Left ventricle myocardium inferior (tissue), 1 donor: ENCODE data around the gene ABR. TPM values are rescaled to one million over a fixed set of nuclear protein-coding genes. Genes with fewer than 3 reads are reported as not detected.

Experiments used
- DNase-seq: peaks from one replicate; pipeline ENCODE4 v3.0.0-alpha.2; 2020
- H3K27ac ChIP-seq: fragments of 200-600 bp; replicated peaks from 2 replicates; pipeline ENCODE4 v1.8.0; 2021
- H3K27me3 ChIP-seq: fragments of 200-600 bp; 2 replicates; pipeline ENCODE4 v1.8.0; 2021; ENCODE audit warnings: low read depth
- H3K36me3 ChIP-seq: fragments of 200-600 bp; 2 replicates; pipeline ENCODE4 v1.8.0; 2021
- H3K4me1 ChIP-seq: fragments of 200-600 bp; 2 replicates; pipeline ENCODE4 v1.8.0; 2021
- H3K4me3 ChIP-seq: fragments of 200-600 bp; 2 replicates; pipeline ENCODE4 v1.8.0; 2021; ENCODE audit warnings: mild to moderate bottlenecking, moderate library complexity
- H3K9me3 ChIP-seq: fragments of 200-600 bp; replicated peaks from 2 replicates; pipeline ENCODE4 v1.8.0; 2021
- CTCF ChIP-seq: fragments of 200-600 bp; IDR thresholded peaks from 2 replicates; pipeline ENCODE4 v1.8.0; 2021; ENCODE audit warnings: antibody characterized with exemption, mild to moderate bottlenecking, borderline replicate concordance
- intact Hi-C: fragments of 100-400 bp; cut with micrococcal nuclease; formaldehyde crosslinking; loops from one replicate; pipeline ENCODE4 v1.11.0; 2022
- total RNA-seq: library from RNA; stranded (reverse); fragmentation: NEBNext Ultra II Directional; extraction: Animal tissue kit (Norgen Biotek cat#: 25700); gene quantifications from one replicate; pipeline ENCODE4 v1.2.1, GENCODE V29; 2021
- donor health status: DM: no; HTN: yes; CAD: no; lungs with severe emphysema.

Gene ABR
- total RNA-seq, 1 donor from 2014 or later = 170 TPM

- no peak for DNase-seq
- peaks cover 71% of the 10 kb centered on the region for H3K36me3 ChIP-seq
- intact Hi-C loops = no loop called here
Measured at GRCh38 chr17:1073241-1073962, 106.4 kb downstream of the ABR start.

GRCh38 chr17:1072551-1072961, 107.2 kb downstream of the ABR start:
- Histone ChIP-seq H3K27me3 (no peaks in the 10 kb centered on the region), H3K9me3 (peaks cover 3% of the 10 kb centered on the region), H3K27ac (no peak overlapping the region), H3K4me3 (no peak overlapping the region), H3K4me1 (peaks cover 29% of the 10 kb centered on the region), H3K36me3 (peaks cover 71% of the 10 kb centered on the region)
- no peak for DNase-seq
- intact Hi-C loops = no loop called here
- no peak for TF ChIP-seq CTCF

More at GRCh38 chr17:1073241-1073962, 106.4 kb downstream of the ABR start:
- peaks cover 28% of the 10 kb centered on the region for H3K4me1 ChIP-seq
- TF ChIP-seq CTCF = no peak
- H3K27ac ChIP-seq = no peak overlapping the region
- no peaks in the 10 kb centered on the region for H3K27me3 ChIP-seq
- no peak overlapping the region for H3K4me3 ChIP-seq
- H3K9me3 ChIP-seq = no peaks in the 10 kb centered on the region

DNA sequence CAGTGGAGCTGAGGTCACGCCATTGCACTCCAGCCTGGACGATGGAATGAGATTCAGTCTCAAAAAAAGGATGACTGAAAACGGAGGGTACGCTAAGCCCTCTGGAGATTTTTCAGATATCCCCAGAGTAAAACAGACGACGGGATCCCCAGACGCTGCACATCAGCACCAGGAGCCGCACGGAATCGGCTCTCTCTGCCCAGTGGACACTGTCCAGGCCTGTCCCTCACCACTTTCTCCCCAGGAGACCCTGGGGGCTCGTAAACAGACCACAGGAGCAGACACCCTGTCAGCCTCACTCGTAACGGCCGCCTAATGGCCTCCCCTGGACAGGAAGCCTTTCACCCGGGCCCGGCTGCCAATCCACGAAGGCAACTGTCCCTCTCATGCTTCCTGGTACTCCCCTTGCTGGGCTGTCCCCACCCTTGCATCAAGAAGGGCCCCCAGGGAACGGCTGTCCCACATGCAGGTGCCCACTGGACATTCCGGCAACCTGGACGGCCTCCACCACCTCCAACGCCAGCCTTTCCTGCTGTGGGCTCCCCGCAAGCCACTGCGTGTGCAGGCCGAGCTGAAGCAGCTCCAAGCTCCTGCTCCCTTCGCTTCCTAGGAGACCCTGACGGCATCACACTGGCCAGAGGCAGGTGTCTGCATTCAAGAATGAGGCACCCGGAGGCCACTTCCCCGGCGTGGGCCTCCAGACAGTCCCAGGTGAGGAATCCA, 108.5 kb downstream of the ABR start:
- Histone ChIP-seq H3K9me3 (peaks cover 3% of the 10 kb centered on the region), H3K4me1 (peaks cover 39% of the 10 kb centered on the region), H3K27ac (no peak overlapping the region), H3K4me3 (no peak overlapping the region), H3K27me3 (no peaks in the 10 kb centered on the region), H3K36me3 (peaks cover 74% of the 10 kb centered on the region)
- no peak for TF ChIP-seq CTCF
- DNase-seq = no peak
- intact Hi-C loops = no loop called here

GRCh38 chr17:1070411-1070810, 109.4 kb downstream of the ABR start:
- TF ChIP-seq CTCF = no peak
- Histone ChIP-seq H3K9me3 (peaks cover 9% of the 10 kb centered on the region), H3K27me3 (no peaks in the 10 kb centered on the region), H3K27ac (no peak overlapping the region), H3K36me3 (peaks cover 76% of the 10 kb centered on the region), H3K4me1 (peaks cover 30% of the 10 kb centered on the region), H3K4me3 (no peak overlapping the region)
- DNase-seq = no peak
- intact Hi-C loops = no loop called here

DNA sequence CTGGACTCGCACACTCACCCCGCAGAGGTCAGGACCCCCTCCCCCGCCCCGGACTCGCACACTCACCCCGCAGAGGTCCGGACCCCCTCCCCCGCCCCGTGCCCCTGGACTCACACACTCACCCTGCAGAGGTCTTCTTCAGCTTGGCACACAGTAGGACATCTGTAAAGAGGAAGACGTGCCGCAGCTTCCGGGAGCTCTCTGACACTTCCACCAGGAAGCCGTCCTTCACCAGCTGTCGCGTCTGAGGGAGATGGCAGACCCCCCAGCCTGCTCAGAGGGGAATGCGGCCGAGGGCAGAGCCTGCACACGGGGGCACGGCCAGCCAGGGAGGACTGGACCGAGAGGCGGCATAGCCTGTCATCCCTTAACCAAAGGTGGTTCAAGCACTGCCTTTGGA, 109.9 kb downstream of the ABR start:
- H3K27me3 ChIP-seq = no peaks in the 10 kb centered on the region
- H3K36me3 ChIP-seq = peaks cover 77% of the 10 kb centered on the region
- DNase-seq = no peak

More for the DNA sequence above, 109.9 kb downstream of the ABR start:
- H3K9me3 ChIP-seq = peaks cover 9% of the 10 kb centered on the region
- H3K27ac ChIP-seq = no peak overlapping the region
- H3K4me1 ChIP-seq = peaks cover 26% of the 10 kb centered on the region
- H3K4me3 ChIP-seq = no peak overlapping the region
- no peak for TF ChIP-seq CTCF
- intact Hi-C loops = no loop called here
